ENCODE measurements around the gene AANAT. TPM values are rescaled to one million over a fixed set of nuclear protein-coding genes. Genes with fewer than 3 reads are reported as not detected.

The AANAT gene
- total RNA-seq, 1 experiment from 2014 or later, result not detected

- intact Hi-C loops (cut with micrococcal nuclease; ENCODE audit: unreplicated experiment), result no loop called here
- Histone ChIP-seq H3K9me2 (ENCODE audit: insufficient read depth) (no peaks in the 10 kb centered on the region), H3K27ac (no peak overlapping the region), H3K27me3 (ENCODE audit: insufficient read depth, low read depth) (no peaks in the 10 kb centered on the region), H3K4me3 (no peak overlapping the region), H3K9me3 (ENCODE audit: insufficient read depth, low read depth) (no peaks in the 10 kb centered on the region), H3K36me3 (ENCODE audit: low read depth) (no peaks in the 10 kb centered on the region), H3F3A (ENCODE audit: insufficient read depth, low read depth) (no peaks in the 10 kb centered on the region), H4K20me1 (ENCODE audit: insufficient read depth) (no peaks in the 10 kb centered on the region), H3K4me1 (replicated peaks; ENCODE audit: insufficient read depth) (no peaks in the 10 kb centered on the region), H3K4me2 (no peak overlapping the region), H2AFZ (no peak overlapping the region), H3K79me2 (ENCODE audit: low read depth) (no peaks in the 10 kb centered on the region)
- ChIA-PET POLR2A (ENCODE audit: unreplicated experiment) (no interaction called here), CTCF (no interaction called here)
- no peak for DNase-seq
- no TSS peak for BruUV-seq (replicated peaks)
- TF ChIP-seq EZH2 (IDR thresholded peaks at IDR 0.05; ENCODE audit: low read depth) (no peak), CTCF (conservative IDR thresholded peaks at IDR 0.05) (no peak)
These were observed 4.3 kb downstream of the AANAT start for GRCh38 chr17:76471498-76472257.

GRCh38 chr17:76472258-76472645 lies 4.8 kb downstream of the AANAT start:
- Histone ChIP-seq H3K9me2 (ENCODE audit: insufficient read depth) (no peaks in the 10 kb centered on the region), H3K79me2 (ENCODE audit: low read depth) (no peaks in the 10 kb centered on the region), H3K27ac (no peak overlapping the region), H3K27me3 (ENCODE audit: insufficient read depth, low read depth) (no peaks in the 10 kb centered on the region), H3K4me2 (no peak overlapping the region), H4K20me1 (ENCODE audit: insufficient read depth) (no peaks in the 10 kb centered on the region), H3K4me1 (replicated peaks; ENCODE audit: insufficient read depth) (no peaks in the 10 kb centered on the region), H3K4me3 (no peak overlapping the region), H3K9me3 (ENCODE audit: insufficient read depth, low read depth) (no peaks in the 10 kb centered on the region), H3K36me3 (ENCODE audit: low read depth) (no peaks in the 10 kb centered on the region), H2AFZ (no peak overlapping the region), H3F3A (ENCODE audit: insufficient read depth, low read depth) (no peaks in the 10 kb centered on the region)
- intact Hi-C loops (cut with micrococcal nuclease; ENCODE audit: unreplicated experiment), result no loop called here
- DNase-seq, result no peak
- ChIA-PET POLR2A (ENCODE audit: unreplicated experiment) (no interaction called here), CTCF (no interaction called here)
- TF ChIP-seq EZH2 (IDR thresholded peaks at IDR 0.05; ENCODE audit: low read depth), result no peak
- BruUV-seq (replicated peaks), result no TSS peak

GRCh38 chr17:76472726-76473125 lies 5.3 kb downstream of the AANAT start:
- TF ChIP-seq CTCF (conservative IDR thresholded peaks at IDR 0.05) (no peak), EZH2 (IDR thresholded peaks at IDR 0.05; ENCODE audit: low read depth) (no peak)
- H3K36me3 ChIP-seq (ENCODE audit: low read depth), result no peaks in the 10 kb centered on the region
- POLR2A ChIA-PET (ENCODE audit: unreplicated experiment), result no interaction called here
- H3K27ac ChIP-seq, result no peak overlapping the region
- H3K4me3 ChIP-seq, result no peak overlapping the region
- H3K79me2 ChIP-seq (ENCODE audit: low read depth), result no peaks in the 10 kb centered on the region
- CTCF ChIA-PET, result no interaction called here
- no peaks in the 10 kb centered on the region for H3K9me3 ChIP-seq (ENCODE audit: insufficient read depth, low read depth)
- H3K4me2 ChIP-seq, result no peak overlapping the region
- no peaks in the 10 kb centered on the region for H3K4me1 ChIP-seq (replicated peaks; ENCODE audit: insufficient read depth)
- intact Hi-C loops (cut with micrococcal nuclease; ENCODE audit: unreplicated experiment), result no loop called here
- no peaks in the 10 kb centered on the region for H3K27me3 ChIP-seq (ENCODE audit: insufficient read depth, low read depth)
- no peaks in the 10 kb centered on the region for H3F3A ChIP-seq (ENCODE audit: insufficient read depth, low read depth)
- no peak overlapping the region for H2AFZ ChIP-seq
- no TSS peak for BruUV-seq (replicated peaks)
- H4K20me1 ChIP-seq (ENCODE audit: insufficient read depth), result no peaks in the 10 kb centered on the region
- DNase-seq, result no peak
- no peaks in the 10 kb centered on the region for H3K9me2 ChIP-seq (ENCODE audit: insufficient read depth)

DNA sequence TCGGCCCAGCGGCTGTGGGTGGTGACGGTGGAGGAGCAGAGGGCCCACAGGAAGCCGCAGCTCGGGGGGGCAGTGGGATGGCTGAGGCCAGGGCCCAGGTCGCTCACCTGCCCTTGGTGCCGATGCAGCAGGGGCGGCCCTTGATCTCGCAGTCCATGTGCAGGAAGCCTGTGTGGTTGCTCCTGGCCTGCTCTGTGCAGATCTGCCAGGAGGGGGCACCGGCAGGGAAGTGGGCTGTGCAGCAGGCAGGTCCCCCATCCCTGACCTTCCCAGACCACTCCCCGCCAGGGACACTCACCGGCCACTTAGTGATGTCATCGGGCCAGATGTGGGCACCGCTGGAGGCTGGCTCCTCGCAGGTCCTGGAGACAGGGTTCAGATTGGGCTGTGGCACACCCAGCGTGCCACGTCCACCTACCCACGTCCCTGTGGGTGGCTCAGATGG lies 6.2 kb downstream of the AANAT start:
- intact Hi-C loops (cut with micrococcal nuclease; ENCODE audit: unreplicated experiment), result no loop called here
- H3K4me2 ChIP-seq, result no peak overlapping the region
- H3K27me3 ChIP-seq (ENCODE audit: insufficient read depth, low read depth), result no peaks in the 10 kb centered on the region
- no TSS peak for BruUV-seq (replicated peaks)
- no peaks in the 10 kb centered on the region for H3K4me1 ChIP-seq (replicated peaks; ENCODE audit: insufficient read depth)
- ChIA-PET POLR2A (ENCODE audit: unreplicated experiment) (no interaction called here), CTCF (no interaction called here)
- H2AFZ ChIP-seq, result no peak overlapping the region
- H3F3A ChIP-seq (ENCODE audit: insufficient read depth, low read depth), result no peaks in the 10 kb centered on the region
- no peaks in the 10 kb centered on the region for H3K9me2 ChIP-seq (ENCODE audit: insufficient read depth)
- no peaks in the 10 kb centered on the region for H3K36me3 ChIP-seq (ENCODE audit: low read depth)
- DNase-seq, result no peak
- no peak; the same call in 1 of the 2 replicates for TF ChIP-seq CTCF (conservative IDR thresholded peaks at IDR 0.05)
- TF ChIP-seq EZH2 (IDR thresholded peaks at IDR 0.05; ENCODE audit: low read depth), result no peak
- no peaks in the 10 kb centered on the region for H3K79me2 ChIP-seq (ENCODE audit: low read depth)
- no peaks in the 10 kb centered on the region for H3K9me3 ChIP-seq (ENCODE audit: insufficient read depth, low read depth)
- no peak overlapping the region for H3K27ac ChIP-seq
- H3K4me3 ChIP-seq, result no peak overlapping the region
- no peaks in the 10 kb centered on the region for H4K20me1 ChIP-seq (ENCODE audit: insufficient read depth)

Measured in PC-9 (cell line).